GM23248 (cell line): ENCODE measurements around the gene CBL.

Source experiments
- EZH2 ChIP-seq: fragments of 200-600 bp; sonication (generic); IDR thresholded peaks from 2 replicates; pipeline ENCODE4 v1.6.1; 2018; ENCODE audit warnings: antibody characterized with exemption, mild to moderate bottlenecking; ENCODE audit not compliant: insufficient read depth, poor library complexity, severe bottlenecking
- EZH2phosphoT487 ChIP-seq: fragments of 200-600 bp; sonication (generic); IDR thresholded peaks from 2 replicates; pipeline ENCODE4 v1.6.1; 2018; ENCODE audit warnings: antibody characterized with exemption, moderate library complexity, mild to moderate bottlenecking, low read depth; ENCODE audit not compliant: insufficient read depth

DNA sequence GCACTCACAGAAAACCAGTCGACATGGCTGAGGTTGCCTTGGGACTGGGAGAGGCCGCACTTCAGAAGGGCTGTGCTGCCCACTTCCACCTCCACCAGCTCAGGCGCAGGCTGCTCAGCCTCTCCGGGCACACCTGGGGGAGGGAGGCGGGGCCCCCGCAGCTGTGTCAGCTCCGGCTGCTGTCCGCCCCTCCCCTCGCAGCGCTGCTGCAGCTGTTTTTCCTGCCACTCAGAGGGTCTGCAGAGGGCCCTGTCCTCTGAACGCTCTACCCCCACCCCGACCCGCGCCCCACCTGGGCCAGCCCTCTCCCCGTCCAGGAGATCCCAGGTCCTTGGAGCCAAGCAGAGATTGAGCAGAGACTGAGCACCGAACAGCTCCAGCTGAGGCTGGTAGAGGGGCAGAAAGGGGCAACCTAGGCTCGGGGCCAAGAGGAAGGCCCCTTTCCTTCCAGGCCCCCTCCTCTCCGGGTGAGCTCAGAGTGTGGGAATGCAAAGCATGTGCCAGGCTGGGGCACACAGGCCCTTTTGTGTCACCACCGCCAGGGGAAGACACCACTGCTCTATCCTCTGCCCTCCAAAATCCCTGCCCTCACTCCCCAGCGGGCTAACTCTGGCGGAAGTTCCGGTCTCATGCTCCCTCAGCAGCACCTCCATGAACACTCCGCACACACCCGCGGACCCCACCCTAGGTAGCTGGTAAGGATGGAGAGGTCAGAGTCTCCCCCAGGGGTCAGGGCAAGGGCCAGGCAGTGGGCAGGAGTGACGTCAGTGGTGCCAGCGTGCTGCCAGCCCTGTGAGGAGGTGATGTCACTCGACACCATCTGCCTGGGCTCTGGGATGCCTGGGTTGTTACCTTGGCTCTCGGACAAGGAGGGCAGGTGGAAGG, 109.2 kb downstream of the CBL start:
- TF ChIP-seq EZH2 (no peak), EZH2phosphoT487 (no peak)
